ENCODE data around the gene FBXO41.

The FBXO41 gene

DNA sequence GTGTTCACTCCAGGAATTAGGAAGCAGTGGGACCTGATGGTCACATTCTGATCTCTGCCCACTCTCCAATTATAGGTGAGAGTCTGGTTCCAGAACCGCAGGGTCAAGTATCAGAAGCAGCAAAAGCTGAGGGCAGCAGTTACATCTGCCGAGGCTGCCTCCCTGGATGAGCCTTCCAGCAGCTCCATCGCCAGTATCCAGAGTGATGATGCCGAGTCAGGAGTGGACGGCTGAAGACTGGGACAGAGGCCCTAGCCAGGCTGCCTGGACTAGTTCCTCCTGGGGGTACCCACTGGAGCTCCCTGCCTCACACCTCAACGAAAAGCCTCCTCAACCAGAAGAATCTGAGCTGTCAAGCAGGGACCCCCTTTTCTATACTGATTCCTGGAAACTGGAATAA lies 73.6 kb downstream of the FBXO41 start:
- no peak for DNase-seq (ENCODE audit: low read depth)

DNA sequence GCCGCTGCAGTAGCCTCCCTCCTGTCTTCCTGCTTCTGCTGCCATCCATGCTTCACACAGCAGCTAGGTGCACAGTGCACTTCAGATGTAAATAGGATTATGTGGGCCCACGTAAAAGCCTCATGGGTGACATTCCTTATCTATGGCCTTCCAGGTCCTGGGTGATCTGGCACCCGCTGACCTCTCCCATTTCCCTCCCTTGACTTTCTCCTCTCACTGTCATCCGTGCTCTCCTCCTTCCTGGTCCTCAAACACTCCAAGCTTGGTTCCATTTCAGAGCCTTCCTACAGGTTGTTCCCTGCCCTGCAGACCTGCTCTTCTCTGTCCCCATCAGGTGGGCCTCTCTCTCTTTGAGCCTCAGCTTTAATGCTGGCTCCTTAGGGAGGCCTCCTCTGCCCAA lies 74.3 kb downstream of the FBXO41 start:
- no peak for DNase-seq (ENCODE audit: low read depth)

DNA sequence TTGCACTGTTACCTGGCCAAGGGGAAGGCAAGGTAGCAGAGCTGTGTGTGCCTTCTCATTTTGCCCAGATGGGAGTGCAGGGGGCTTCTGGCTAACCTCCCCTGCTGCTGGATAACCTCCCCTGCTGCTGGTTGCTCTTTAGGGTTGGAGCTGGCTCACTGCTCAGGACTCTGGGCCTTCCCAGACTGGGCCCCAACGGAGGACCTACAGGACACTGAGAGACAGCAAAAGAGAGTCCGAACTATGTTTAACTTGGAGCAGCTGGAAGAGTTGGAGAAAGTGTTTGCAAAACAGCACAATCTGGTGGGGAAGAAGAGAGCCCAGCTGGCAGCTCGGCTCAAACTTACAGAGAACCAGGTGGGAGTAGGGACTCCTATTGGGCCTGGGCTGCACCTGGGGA lies 76.0 kb downstream of the FBXO41 start:
- no peak for DNase-seq (ENCODE audit: low read depth)

DNA sequence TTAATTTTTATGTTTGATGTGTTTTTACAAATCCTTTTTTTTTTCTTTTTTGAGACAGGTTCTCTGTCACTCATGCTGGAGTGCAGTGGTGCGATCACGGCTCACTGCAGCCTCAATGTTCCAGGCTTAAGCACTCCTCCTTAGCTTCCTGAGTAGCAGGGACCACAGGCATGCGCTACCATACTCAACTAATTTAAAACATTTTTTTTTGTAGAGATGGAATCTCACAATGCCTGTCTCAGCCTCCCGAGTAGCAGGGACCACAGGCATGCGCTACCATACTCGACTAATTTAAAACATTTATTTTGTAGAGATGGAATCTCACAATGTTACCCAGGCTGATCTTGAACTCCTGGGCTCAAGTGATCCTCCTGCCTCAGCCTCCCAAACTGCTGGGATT lies 78.7 kb downstream of the FBXO41 start:
- no peak for DNase-seq (ENCODE audit: low read depth)
